ENCODE measurements around the gene TNFAIP8L2.

The TNFAIP8L2 gene

GRCh38 chr1:151130987-151131586 is 25.4 kb upstream of the TNFAIP8L2 start:
- peak; percentile 71 for DNase-seq (ENCODE audit: low spot score)
- TF ChIP-seq CTCF (conservative IDR thresholded peaks at IDR 0.05; ENCODE audit: low read depth) = no peak
- CTCF ChIA-PET = interaction anchor here (0.6 to 0.7 kb wide), 2 partner anchors 11 to 121 kb away, joined by 3 to 4 read pairs; no protein-coding TSS in a partner anchor
- POLR2A ChIA-PET (ENCODE audit: low non-redundant PET) = no interaction called here
- peak overlapping the region; percentile 23 for H3K27ac ChIP-seq

- ChIA-PET POLR2A (ENCODE audit: low non-redundant PET) (no interaction called here), CTCF (interaction anchor here (0.6 to 0.7 kb wide), 3 partner anchors 10 to 335 kb away, joined by 3 to 4 read pairs (median 3); no protein-coding TSS in a partner anchor)
- no peak for TF ChIP-seq CTCF (conservative IDR thresholded peaks at IDR 0.05; ENCODE audit: low read depth)
- peak overlapping the region; percentile 23; the same call in 1 of the 2 replicates for H3K27ac ChIP-seq
- no peak for DNase-seq (ENCODE audit: low spot score)
Measured at GRCh38 chr1:151131701-151132334, 24.6 kb upstream of the TNFAIP8L2 start.

- DNase-seq (ENCODE audit: low spot score) = no peak
- ChIA-PET CTCF (interaction anchor here (0.6 kb wide), 1 partner anchor 335 kb away, joined by 3 read pairs; no protein-coding TSS in a partner anchor), POLR2A (ENCODE audit: low non-redundant PET) (no interaction called here)
- H3K27ac ChIP-seq = no peak overlapping the region
- TF ChIP-seq CTCF (conservative IDR thresholded peaks at IDR 0.05; ENCODE audit: low read depth) = no peak
Measured at GRCh38 chr1:151132335-151133017, 24.0 kb upstream of the TNFAIP8L2 start.

- H3K27ac ChIP-seq = no peak overlapping the region
- POLR2A ChIA-PET (ENCODE audit: low non-redundant PET) = no interaction called here
- no peak for DNase-seq (ENCODE audit: low spot score)
- CTCF ChIA-PET = interaction anchor here (0.6 kb wide), 1 partner anchor 118 kb away, joined by 3 read pairs; no protein-coding TSS in a partner anchor
- no peak for TF ChIP-seq CTCF (conservative IDR thresholded peaks at IDR 0.05; ENCODE audit: low read depth)
Measured at GRCh38 chr1:151133018-151133806, 23.2 kb upstream of the TNFAIP8L2 start.

- no peak for TF ChIP-seq CTCF (conservative IDR thresholded peaks at IDR 0.05; ENCODE audit: low read depth)
- POLR2A ChIA-PET (ENCODE audit: low non-redundant PET) = no interaction called here
- H3K27ac ChIP-seq = no peak overlapping the region
- CTCF ChIA-PET = interaction anchor here (0.6 to 1.0 kb wide), 2 partner anchors 10 to 225 kb away, joined by 3 to 4 read pairs; no protein-coding TSS in a partner anchor
- DNase-seq (ENCODE audit: low spot score) = no peak
Measured at GRCh38 chr1:151134396-151134795, 22.1 kb upstream of the TNFAIP8L2 start.

- H3K27ac ChIP-seq = no peak overlapping the region
- POLR2A ChIA-PET (ENCODE audit: low non-redundant PET) = no interaction called here
- no peak for TF ChIP-seq CTCF (conservative IDR thresholded peaks at IDR 0.05; ENCODE audit: low read depth)
Measured at GRCh38 chr1:151134991-151135390, 21.5 kb upstream of the TNFAIP8L2 start.

More at GRCh38 chr1:151134991-151135390, 21.5 kb upstream of the TNFAIP8L2 start:
- CTCF ChIA-PET = interaction anchor here (0.6 to 1.3 kb wide), 3 partner anchors 10 to 35 kb away, joined by 3 to 4 read pairs (median 3); no protein-coding TSS in a partner anchor
- no peak for DNase-seq (ENCODE audit: low spot score)
